Stimulated activated CD8-positive, alpha-beta memory T cell treated with anti-CD3 and anti-CD28 coated beads, Interleukin-4, amount 100 ng/mL, for 48 hours (primary cell): ENCODE measurements around the gene INTS4.
"Not testable (repeated sequence)": the region's sequence is repeated elsewhere in the genome, so short reads cannot be mapped to it uniquely, and the experiment has no call there.

Experiments
- DNase-seq: peaks from one replicate; pipeline ENCODE4 v3.0.0-alpha.2; 2020

Gene INTS4

GRCh38 chr11:77942465-77942864, 52.0 kb downstream of the INTS4 start:
- not testable (repeated sequence) for DNase-seq

- DNase-seq: not testable (repeated sequence)
Measured at GRCh38 chr11:77933596-77933995, 60.9 kb downstream of the INTS4 start.

- not testable (repeated sequence) for DNase-seq
Measured at GRCh38 chr11:77930334-77931208, 63.9 kb downstream of the INTS4 start.

GRCh38 chr11:77917713-77918112, 76.8 kb downstream of the INTS4 start:
- DNase-seq: not testable (repeated sequence)

GRCh38 chr11:77914307-77914791, 80.1 kb downstream of the INTS4 start:
- DNase-seq: not testable (repeated sequence)

GRCh38 chr11:77913608-77914306, 80.7 kb downstream of the INTS4 start:
- DNase-seq: not testable (repeated sequence)

GRCh38 chr11:77910828-77911227, 83.6 kb downstream of the INTS4 start:
- DNase-seq: not testable (repeated sequence)

- no peak for DNase-seq
Measured at GRCh38 chr11:77909277-77909676, 85.2 kb downstream of the INTS4 start.

GRCh38 chr11:77908835-77909234, 85.6 kb downstream of the INTS4 start:
- no peak for DNase-seq

GRCh38 chr11:77894949-77895348, 99.5 kb downstream of the INTS4 start:
- not testable (repeated sequence) for DNase-seq

- DNase-seq: not testable (repeated sequence)
Measured at GRCh38 chr11:77891703-77892102, 102.8 kb downstream of the INTS4 start.

- not testable (repeated sequence) for DNase-seq
Measured at GRCh38 chr11:77891256-77891655, 103.2 kb downstream of the INTS4 start.

- not testable (repeated sequence) for DNase-seq
Measured at GRCh38 chr11:77890619-77891056, 103.8 kb downstream of the INTS4 start.

- not testable (repeated sequence) for DNase-seq
Measured at GRCh38 chr11:77890100-77890614, 104.3 kb downstream of the INTS4 start.

GRCh38 chr11:77889045-77889444, 105.4 kb downstream of the INTS4 start:
- not testable (repeated sequence) for DNase-seq

- DNase-seq: no peak
Measured at GRCh38 chr11:77886401-77886800, 108.1 kb downstream of the INTS4 start.

GRCh38 chr11:77884829-77885190, 109.7 kb downstream of the INTS4 start:
- DNase-seq: no peak

- DNase-seq: no peak
Measured at GRCh38 chr11:77884186-77884828, 110.2 kb downstream of the INTS4 start.

GRCh38 chr11:77883775-77884174, 110.7 kb downstream of the INTS4 start:
- no peak for DNase-seq

- no peak for DNase-seq
Measured at GRCh38 chr11:77882396-77882795, 112.1 kb downstream of the INTS4 start.

- no peak for DNase-seq
Measured at GRCh38 chr11:77879218-77879617, 115.2 kb downstream of the INTS4 start.

GRCh38 chr11:77878247-77878646, 116.2 kb downstream of the INTS4 start:
- not testable (repeated sequence) for DNase-seq

GRCh38 chr11:77876045-77876444, 118.4 kb downstream of the INTS4 start:
- no peak for DNase-seq
